Stomach (tissue), 9 donors: ENCODE results near the gene REM1. TPM values are rescaled to one million over a fixed set of nuclear protein-coding genes. Genes with fewer than 3 reads are reported as not detected.

ENCODE experiments used
- DNase-seq, 2 donors: peaks; one replicate each; pipeline versions ENCODE4 v3.0.0 to v3.0.0-alpha.2; 2013 to 2019
- H3K27ac ChIP-seq, 5 donors: fragments of 200-600 bp in 4 of 5; sonication (generic) in 4 of 5; one replicate each; pipeline ENCODE4 v1.5.1; 2013 to 2019; ENCODE audit warnings: mild to moderate bottlenecking in 1 of 5, moderate library complexity in 1 of 5
- H3K27me3 ChIP-seq, 3 donors: fragments of 200-600 bp; sonication (generic); one replicate each; pipeline ENCODE4 v1.5.1; 2017 to 2019; ENCODE audit warnings: mixed run types in 1 of 3
- H3K36me3 ChIP-seq, 4 donors: fragments of 200-600 bp; sonication (generic); 1 replicate in 3 of 4; 2 replicates in 1 of 4; pipeline ENCODE4 v1.5.1; 2016 to 2019
- H3K4me1 ChIP-seq, 4 donors: fragments of 200-600 bp; sonication (generic); one replicate each; pipeline ENCODE4 v1.5.1; 2016 to 2019
- H3K4me3 ChIP-seq, 4 donors: fragments of 200-600 bp; sonication (generic) in 3 of 4; one replicate each; pipeline ENCODE4 v1.5.1; 2016 to 2019; ENCODE audit warnings: mild to moderate bottlenecking in 1 of 4
- H3K9me3 ChIP-seq, 4 donors: fragments of 200-600 bp; sonication (generic); one replicate each; pipeline ENCODE4 v1.5.1; 2016 to 2019
- CTCF ChIP-seq, 7 experiments: fragments of 450-650 bp in 4 of 7; fragments of 200-600 bp in 3 of 7; sonication (generic) in 3 of 7; IDR thresholded peaks; one replicate each; pipeline ENCODE4 v1.5.1; 2016 to 2019; ENCODE audit warnings: antibody characterized with exemption in 7 of 7, control low read depth in 2 of 7, mild to moderate bottlenecking in 1 of 7
- EP300 ChIP-seq: sonication (generic); formaldehyde crosslinking; IDR thresholded peaks from one replicate; pipeline ENCODE4 v1.6.1; 2017; ENCODE audit warnings: antibody characterized with exemption
- POLR2A ChIP-seq, 4 donors: fragments of 450-650 bp; IDR thresholded peaks; one replicate each; pipeline ENCODE4 v1.6.1; 2016; ENCODE audit warnings: antibody characterized with exemption in 4 of 4, control low read depth in 2 of 4, mild to moderate bottlenecking in 1 of 4, moderate library complexity in 1 of 4
- POLR2AphosphoS5 ChIP-seq, 3 donors: sonication (generic); formaldehyde crosslinking; IDR thresholded peaks; one replicate each; pipeline ENCODE4 v1.6.1; 2016; ENCODE audit warnings: antibody characterized with exemption in 3 of 3
- WGBS, 5 donors: extraction: QIAGEN DNeasy Blood & Tissue Kit in 3 of 5; methylation state at CpG; one replicate each; pipeline versions ENCODE4 v1.1.5 to v1.1.7; 2013 to 2018; 5-methylcytosine and 5-hydroxymethylcytosine counted together
- intact Hi-C: fragments of 100-400 bp; cut with DNase I; formaldehyde crosslinking; loops from one replicate; pipeline ENCODE4 v1.15.1; 2023; ENCODE audit warnings: low total_unique reads
- polyA plus RNA-seq, 3 donors: library from polyadenylated mRNA; stranded (reverse); fragments of 200-250 nt; gene quantifications; one replicate each; pipeline ENCODE4 v1.2.3, GENCODE V29; 2013
- total RNA-seq, 5 donors: library from RNA; depleted of rRNA; stranded (reverse); fragments of >200 nt; gene quantifications; one replicate each; pipeline versions ENCODE4 v1.1.0 to v1.2.3, GENCODE V29; 2014 to 2016
- donor health status: healthy with polysubstance abuse.
- donor health status: Bipolar disorder and iron deficiency.
- donor health status: healthy.

REM1 gene
- total and polyA plus RNA-seq, 8 donors = 1.1 to 2.1 (median 1.3) TPM; not detected in 3

GRCh38 chr20:31474097-31474436, 1.0 kb upstream of the REM1 start:
- intact Hi-C loops = no loop called here
- Histone ChIP-seq H3K36me3 (no peaks in the 10 kb centered on the region), H3K9me3 (no peaks in the 10 kb centered on the region), H3K27me3 (peaks cover 0 to 46% (median 20%) of the 10 kb centered on the region in 3 donors), H3K4me3 (no peak overlapping the region), H3K27ac (no peak overlapping the region), H3K4me1 (peaks cover 10 to 21% (median 13%) of the 10 kb centered on the region in 4 donors)
- TF ChIP-seq POLR2A (IDR thresholded peaks at IDR 0.05) = no peak
- TF ChIP-seq POLR2AphosphoS5 (IDR thresholded peaks at IDR 0.05) = no peak
- TF ChIP-seq CTCF (IDR thresholded peaks at IDR 0.05) = no peak
- no peak for TF ChIP-seq EP300
- 44 to 84% (median 59%) methylated on average over 2 of the region's 2 CpGs for WGBS, 5 donors
- DNase-seq = no peak

- intact Hi-C loops = no loop called here
- H3K4me3 ChIP-seq = peak overlapping the region; percentile 37 to 46 (median 44)
- H3K36me3 ChIP-seq = no peaks in the 10 kb centered on the region
- TF ChIP-seq POLR2A (IDR thresholded peaks at IDR 0.05) = no peak
- TF ChIP-seq EP300 = no peak
- TF ChIP-seq CTCF (IDR thresholded peaks at IDR 0.05) = no peak
- TF ChIP-seq POLR2AphosphoS5 (IDR thresholded peaks at IDR 0.05) = no peak
- 4 to 11% (median 6%) methylated on average over 13 to 29 of the region's 29 CpGs for WGBS, 5 donors
- H3K27ac ChIP-seq = peak overlapping the region in 4 of 5 donors; percentile 4 to 73 (median 47)
- peaks cover 10 to 21% (median 13%) of the 10 kb centered on the region in 4 donors for H3K4me1 ChIP-seq
- peak in 1 of 2 donors; percentile 27 for DNase-seq
- no peaks in the 10 kb centered on the region for H3K9me3 ChIP-seq
- H3K27me3 ChIP-seq = peaks cover 0 to 46% (median 20%) of the 10 kb centered on the region in 3 donors
These were observed 595 bp downstream of the REM1 start for GRCh38 chr20:31475472-31476293.

GRCh38 chr20:31476294-31476585, 1.2 kb downstream of the REM1 start:
- Histone ChIP-seq H3K4me3 (no peak overlapping the region), H3K36me3 (no peaks in the 10 kb centered on the region), H3K27ac (peak overlapping the region in 1 of 5 donors; percentile 73), H3K27me3 (peaks cover 0 to 46% (median 20%) of the 10 kb centered on the region in 3 donors), H3K9me3 (no peaks in the 10 kb centered on the region), H3K4me1 (peaks cover 10 to 21% (median 13%) of the 10 kb centered on the region in 4 donors)
- intact Hi-C loops = no loop called here
- DNase-seq = peak in 1 of 2 donors; percentile 32
- no peak for TF ChIP-seq POLR2AphosphoS5 (IDR thresholded peaks at IDR 0.05)
- no peak for TF ChIP-seq CTCF (IDR thresholded peaks at IDR 0.05)
- no peak for TF ChIP-seq EP300
- TF ChIP-seq POLR2A (IDR thresholded peaks at IDR 0.05) = no peak
- WGBS, 5 donors = 58 to 66% (median 63%) methylated on average over 6 of the region's 6 CpGs

GRCh38 chr20:31476643-31477215, 1.6 kb downstream of the REM1 start:
- WGBS, 5 donors = 67 to 79% (median 78%) methylated on average over 4 to 6 of the region's 6 CpGs
- TF ChIP-seq POLR2AphosphoS5 (IDR thresholded peaks at IDR 0.05) (no peak), POLR2A (IDR thresholded peaks at IDR 0.05) (no peak), CTCF (IDR thresholded peaks at IDR 0.05) (no peak), EP300 (no peak)
- no peak overlapping the region for H3K4me3 ChIP-seq
- no peaks in the 10 kb centered on the region for H3K36me3 ChIP-seq
- no peaks in the 10 kb centered on the region for H3K9me3 ChIP-seq
- peak in 1 of 2 donors; percentile 10 for DNase-seq
- intact Hi-C loops = no loop called here
- H3K27ac ChIP-seq = peak overlapping the region in 1 of 5 donors; percentile 73
- H3K4me1 ChIP-seq = peaks cover 10 to 21% (median 13%) of the 10 kb centered on the region in 4 donors
- peaks cover 0 to 46% (median 20%) of the 10 kb centered on the region in 3 donors for H3K27me3 ChIP-seq
